H9 (cell line): ENCODE measurements around the gene CR1L. TPM values are rescaled to one million over a fixed set of nuclear protein-coding genes. Genes with fewer than 3 reads are reported as not detected.

Experiments used
- DNase-seq: peaks from one replicate; pipeline ENCODE4 v3.0.0-alpha.2; 2017
- H2AFZ ChIP-seq: one replicate; pipeline ENCODE4 v1.6.1; 2013; ENCODE audit warnings: mild to moderate bottlenecking, low read length, control low read depth, moderate library complexity
- H2AK5ac ChIP-seq: 2 replicates; pipeline ENCODE4 v1.6.1; 2013; ENCODE audit warnings: low read length, control low read depth, mixed read lengths; ENCODE audit not compliant: insufficient read length
- H2BK120ac ChIP-seq: one replicate; pipeline ENCODE4 v1.6.1; 2013; ENCODE audit warnings: low read depth, mild to moderate bottlenecking, low read length, control low read depth, inconsistent platforms; ENCODE audit not compliant: poor library complexity, severe bottlenecking
- H2BK12ac ChIP-seq: 2 replicates; pipeline ENCODE4 v1.6.1; 2013; ENCODE audit warnings: low read length, control low read depth, mixed read lengths, low read depth; ENCODE audit not compliant: insufficient read length
- H2BK15ac ChIP-seq: 2 replicates; pipeline ENCODE4 v1.6.1; 2013; ENCODE audit warnings: low read depth, low read length, control low read depth
- H2BK20ac ChIP-seq: one replicate; pipeline ENCODE4 v1.6.1; 2013; ENCODE audit warnings: low read depth, mild to moderate bottlenecking, low read length, control low read depth, inconsistent platforms; ENCODE audit not compliant: poor library complexity, severe bottlenecking
- H2BK5ac ChIP-seq: 2 replicates; pipeline ENCODE4 v1.6.1; 2013; ENCODE audit warnings: low read length, control low read depth, mixed read lengths; ENCODE audit not compliant: insufficient read length
- H3K14ac ChIP-seq: 2 replicates; pipeline ENCODE4 v1.6.1; 2013; ENCODE audit warnings: low read length, control low read depth; ENCODE audit not compliant: insufficient read depth
- H3K18ac ChIP-seq: 2 replicates; pipeline ENCODE4 v1.6.1; 2013; ENCODE audit warnings: low read depth, mild to moderate bottlenecking, mixed read lengths, low read length, control low read depth; ENCODE audit not compliant: insufficient read length
- H3K23ac ChIP-seq: 2 replicates; pipeline ENCODE4 v1.6.1; 2013; ENCODE audit warnings: low read length, control low read depth, mixed read lengths, low read depth; ENCODE audit not compliant: insufficient read length
- H3K23me2 ChIP-seq: 2 replicates; pipeline ENCODE4 v1.6.1; 2013; ENCODE audit warnings: low read depth, mild to moderate bottlenecking, mixed read lengths, low read length, control low read depth; ENCODE audit not compliant: insufficient read length, poor library complexity, severe bottlenecking
- H3K27ac ChIP-seq: 2 replicates; pipeline ENCODE4 v1.5.1; 2013; ENCODE audit warnings: low read length, control low read depth, mixed read lengths, low read depth; ENCODE audit not compliant: insufficient read length
- H3K27me3 ChIP-seq: 2 replicates; pipeline ENCODE4 v1.6.1; 2013; ENCODE audit warnings: low read length, control low read depth, inconsistent platforms; ENCODE audit not compliant: insufficient read depth
- H3K4ac ChIP-seq: 2 replicates; pipeline ENCODE4 v1.6.1; 2013; ENCODE audit warnings: low read depth, mild to moderate bottlenecking, control low read depth, inconsistent platforms, low read length, moderate library complexity
- H3K4me1 ChIP-seq: 2 replicates; pipeline ENCODE4 v1.6.1; 2013; ENCODE audit warnings: low read length, control low read depth, inconsistent platforms; ENCODE audit not compliant: insufficient read depth
- H3K4me2 ChIP-seq: 2 replicates; pipeline ENCODE4 v1.6.1; 2013; ENCODE audit warnings: low read length, control low read depth, mixed read lengths; ENCODE audit not compliant: insufficient read length, insufficient read depth
- H3K56ac ChIP-seq: 2 replicates; pipeline ENCODE4 v1.6.1; 2013; ENCODE audit warnings: low read depth, mild to moderate bottlenecking, mixed read lengths, low read length, control low read depth; ENCODE audit not compliant: insufficient read length
- H3K79me1 ChIP-seq: 2 replicates; pipeline ENCODE4 v1.6.1; 2013; ENCODE audit warnings: low read depth, mild to moderate bottlenecking, moderate library complexity, low read length, control low read depth, inconsistent platforms; ENCODE audit not compliant: insufficient read depth, poor library complexity, severe bottlenecking
- H3K79me2 ChIP-seq: 2 replicates; pipeline ENCODE4 v1.6.1; 2013; ENCODE audit warnings: low read length, control low read depth, inconsistent platforms; ENCODE audit not compliant: insufficient read depth
- H3K9ac ChIP-seq: 2 replicates; pipeline ENCODE4 v1.6.1; 2013; ENCODE audit warnings: low read length, control low read depth, mixed read lengths; ENCODE audit not compliant: insufficient read length; ENCODE audit errors: extremely low read depth
- H3K9me3 ChIP-seq: one replicate; pipeline ENCODE4 v1.6.1; 2013; ENCODE audit warnings: low read depth, low read length, inconsistent platforms; ENCODE audit not compliant: control insufficient read depth
- H3T11ph ChIP-seq: one replicate; pipeline ENCODE4 v1.6.1; 2013; ENCODE audit warnings: mild to moderate bottlenecking, low read length, control low read depth, inconsistent platforms
- H4K20me1 ChIP-seq: one replicate; pipeline ENCODE4 v1.6.1; 2013; ENCODE audit not compliant: control insufficient read depth, insufficient read length, insufficient read depth
- H4K5ac ChIP-seq: 2 replicates; pipeline ENCODE4 v1.6.1; 2013; ENCODE audit warnings: low read depth, mild to moderate bottlenecking, mixed read lengths, low read length, control low read depth; ENCODE audit not compliant: insufficient read length
- H4K8ac ChIP-seq: replicated peaks from 2 replicates; pipeline ENCODE4 v1.6.1; 2013; ENCODE audit warnings: low read length, control low read depth, mixed read lengths, low read depth; ENCODE audit not compliant: insufficient read length
- H4K91ac ChIP-seq: 2 replicates; pipeline ENCODE4 v1.6.1; 2013; ENCODE audit warnings: low read depth, mild to moderate bottlenecking, moderate library complexity, mixed read lengths, low read length, control low read depth; ENCODE audit not compliant: insufficient read length
- H3K27ac Mint-ChIP-seq, 3 experiments: 2 replicates in 2 of 3; 3 replicates in 1 of 3; pipeline ENCODE4 v1.8.0; 2020 to 2021; ENCODE audit warnings: mixed read lengths in 3 of 3, mild to moderate bottlenecking in 1 of 3, moderate library complexity in 1 of 3
- H3K27me3 Mint-ChIP-seq: 2 replicates; pipeline ENCODE4 v1.8.0; 2021; ENCODE audit warnings: low read depth, mild to moderate bottlenecking, moderate library complexity, mixed read lengths
- H3K36me3 Mint-ChIP-seq, 3 experiments: 2 replicates in 2 of 3; 3 replicates in 1 of 3; pipeline ENCODE4 v1.8.0; 2020 to 2021; ENCODE audit warnings: low read depth in 3 of 3, mixed read lengths in 3 of 3; ENCODE audit not compliant: insufficient read depth in 1 of 3
- H3K4me1 Mint-ChIP-seq, 2 experiments: 2 replicates each; pipeline ENCODE4 v1.8.0; 2020; ENCODE audit warnings: mixed read lengths in 2 of 2
- H3K4me3 Mint-ChIP-seq, 2 experiments: 2 replicates in 1 of 2; 3 replicates in 1 of 2; pipeline ENCODE4 v1.8.0; 2020 to 2021; ENCODE audit warnings: mild to moderate bottlenecking in 2 of 2, mixed read lengths in 2 of 2, moderate library complexity in 1 of 2
- H3K9me3 Mint-ChIP-seq, 2 experiments: 2 replicates in 1 of 2; 3 replicates in 1 of 2; pipeline ENCODE4 v1.8.0; 2020; ENCODE audit warnings: mild to moderate bottlenecking in 2 of 2, mixed read lengths in 2 of 2, moderate library complexity in 1 of 2
- CTCF ChIP-seq: fragments of 200-600 bp; sonication (generic); conservative IDR thresholded peaks from 3 replicates; pipeline ENCODE4 v1.8.0; 2021; ENCODE audit warnings: antibody characterized with exemption, mild to moderate bottlenecking
- WGBS: extraction: QIAGEN DNeasy Blood & Tissue Kit; methylation state at CpG from one replicate; pipeline ENCODE4 v1.1.7; 2013; ENCODE audit warnings: missing lambda C conversion rate, low lambda C conversion rate, mixed read lengths; ENCODE audit not compliant: insufficient read length; ENCODE audit errors: extremely low coverage; 5-methylcytosine and 5-hydroxymethylcytosine counted together
- total RNA-seq: library from RNA; stranded (reverse); gene quantifications from 2 replicates; pipeline ENCODE4 v1.2.1, GENCODE V29; 2021

CR1L gene
- total RNA-seq, 1 experiment from 2014 or later = 0.37 TPM

DNA sequence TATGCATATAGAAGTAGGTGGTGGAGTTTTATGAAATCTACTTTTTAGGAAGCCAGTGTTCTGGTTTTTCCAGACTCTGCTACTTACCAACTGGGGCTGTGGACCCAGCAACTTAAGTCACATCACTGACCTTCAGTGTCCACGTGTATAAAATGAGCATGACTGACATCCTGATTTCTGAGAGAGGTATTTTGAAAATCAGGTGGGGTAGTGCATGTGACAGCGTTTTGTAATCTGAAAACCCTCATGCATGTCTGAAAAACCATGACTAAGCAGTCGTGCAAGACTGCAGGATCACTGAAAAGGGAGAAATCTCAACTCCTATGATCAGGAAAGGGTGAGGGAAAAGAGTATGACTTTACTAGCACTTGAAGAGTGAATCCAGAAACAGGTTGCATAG lies 26.1 kb downstream of the CR1L start:
- WGBS = no CpG with 5 or more reads among the region's 3 CpGs
- no peak overlapping the region for H2BK120ac ChIP-seq
- H4K5ac ChIP-seq = no peak overlapping the region
- peaks cover 5% of the 10 kb centered on the region for H3K23me2 ChIP-seq
- no peaks in the 10 kb centered on the region for H3K79me1 ChIP-seq
- no peak for DNase-seq
- no peak overlapping the region for H3K23ac ChIP-seq
- H3K9me3 ChIP-seq = peaks cover 5% of the 10 kb centered on the region
- H2BK12ac ChIP-seq = no peak overlapping the region
- no peak overlapping the region for H3T11ph ChIP-seq
- Mint-ChIP-seq H3K4me3 (no peak overlapping the region), H3K36me3 (peaks cover 2 to 8% (median 2%) of the 10 kb centered on the region in 3 experiments; a peak in 3 of 7 replicates), H3K9me3 (peaks cover 8 to 12% of the 10 kb centered on the region in 2 experiments), H3K27me3 (no peaks in the 10 kb centered on the region; the same call in 1 of the 2 replicates), H3K27ac (no peak overlapping the region), H3K4me1 (peaks cover 12 to 16% of the 10 kb centered on the region in 2 experiments)
- TF ChIP-seq CTCF = no peak
- H3K27me3 ChIP-seq = peaks cover 3% of the 10 kb centered on the region; the same call in 1 of the 2 replicates
- H3K9ac ChIP-seq = no peak overlapping the region
- H2AFZ ChIP-seq = no peak overlapping the region
- no peaks in the 10 kb centered on the region for H3K79me2 ChIP-seq
- no peak overlapping the region for H2BK15ac ChIP-seq
- no peak overlapping the region for H3K4ac ChIP-seq
- H3K4me2 ChIP-seq = no peak overlapping the region
- no peak overlapping the region for H2AK5ac ChIP-seq
- no peak overlapping the region for H3K14ac ChIP-seq
- no peak overlapping the region for H4K8ac ChIP-seq
- H3K4me1 ChIP-seq = peaks cover 2% of the 10 kb centered on the region; the same call in 1 of the 2 replicates
- H4K20me1 ChIP-seq = no peaks in the 10 kb centered on the region
- H3K18ac ChIP-seq = no peak overlapping the region
- no peak overlapping the region for H2BK20ac ChIP-seq
- H4K91ac ChIP-seq = no peak overlapping the region
- no peak overlapping the region for H3K56ac ChIP-seq
- H2BK5ac ChIP-seq = no peak overlapping the region
- H3K27ac ChIP-seq = no peak overlapping the region
